Lower leg skin (tissue), 3 donors: Measurements from ENCODE around the gene GNG8.

Experiments used
- POLR2A ChIP-seq, 2 donors: fragments of 450-650 bp; IDR thresholded peaks; one replicate each; pipeline ENCODE4 v1.6.1; 2016 to 2017; ENCODE audit warnings: antibody characterized with exemption in 2 of 2, mild to moderate bottlenecking in 1 of 2, moderate library complexity in 1 of 2
- TF ChIP-seq, protein P1 (sequence below), 3 donors: fragments of 450-650 bp; IDR thresholded peaks; one replicate each; pipeline ENCODE4 v1.5.1; 2016; ENCODE audit warnings: antibody characterized with exemption in 3 of 3, mild to moderate bottlenecking in 3 of 3, moderate library complexity in 2 of 3

DNA sequence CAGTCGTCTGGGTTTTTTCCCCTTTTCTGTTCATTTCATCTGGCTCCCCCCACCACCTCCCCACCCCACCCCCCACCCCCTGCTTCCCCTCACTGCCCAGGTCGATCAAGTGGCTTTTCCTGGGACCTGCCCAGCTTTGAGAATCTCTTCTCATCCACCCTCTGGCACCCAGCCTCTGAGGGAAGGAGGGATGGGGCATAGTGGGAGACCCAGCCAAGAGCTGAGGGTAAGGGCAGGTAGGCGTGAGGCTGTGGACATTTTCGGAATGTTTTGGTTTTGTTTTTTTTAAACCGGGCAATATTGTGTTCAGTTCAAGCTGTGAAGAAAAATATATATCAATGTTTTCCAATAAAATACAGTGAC is 25.6 kb downstream of the GNG8 start:
- TF ChIP-seq POLR2A (IDR thresholded peaks at IDR 0.05) = no peak
- TF ChIP-seq, protein P1, sequence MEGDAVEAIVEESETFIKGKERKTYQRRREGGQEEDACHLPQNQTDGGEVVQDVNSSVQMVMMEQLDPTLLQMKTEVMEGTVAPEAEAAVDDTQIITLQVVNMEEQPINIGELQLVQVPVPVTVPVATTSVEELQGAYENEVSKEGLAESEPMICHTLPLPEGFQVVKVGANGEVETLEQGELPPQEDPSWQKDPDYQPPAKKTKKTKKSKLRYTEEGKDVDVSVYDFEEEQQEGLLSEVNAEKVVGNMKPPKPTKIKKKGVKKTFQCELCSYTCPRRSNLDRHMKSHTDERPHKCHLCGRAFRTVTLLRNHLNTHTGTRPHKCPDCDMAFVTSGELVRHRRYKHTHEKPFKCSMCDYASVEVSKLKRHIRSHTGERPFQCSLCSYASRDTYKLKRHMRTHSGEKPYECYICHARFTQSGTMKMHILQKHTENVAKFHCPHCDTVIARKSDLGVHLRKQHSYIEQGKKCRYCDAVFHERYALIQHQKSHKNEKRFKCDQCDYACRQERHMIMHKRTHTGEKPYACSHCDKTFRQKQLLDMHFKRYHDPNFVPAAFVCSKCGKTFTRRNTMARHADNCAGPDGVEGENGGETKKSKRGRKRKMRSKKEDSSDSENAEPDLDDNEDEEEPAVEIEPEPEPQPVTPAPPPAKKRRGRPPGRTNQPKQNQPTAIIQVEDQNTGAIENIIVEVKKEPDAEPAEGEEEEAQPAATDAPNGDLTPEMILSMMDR (IDR thresholded peaks at IDR 0.05) = no peak
